Measurements from ENCODE around the gene CREB5. TPM values are rescaled to one million over a fixed set of nuclear protein-coding genes. Genes with fewer than 3 reads are reported as not detected.

CREB5 gene
- total and polyA plus RNA-seq, 2 of the 8 experiments (the other 6 are each of a cell fraction or from before 2014, with no cell fraction given), result 2.4 to 2.7 TPM

GRCh38 chr7:28649811-28650210 lies 237.5 kb downstream of the CREB5 start (continued):
- TF ChIP-seq CHD7 (IDR thresholded peaks at IDR 0.05; ENCODE audit: insufficient replicate concordance, low read length) (no peak), SIX5 (IDR thresholded peaks at IDR 0.05; ENCODE audit: low read depth, low read length) (no peak), TCF12 (IDR thresholded peaks at IDR 0.05; ENCODE audit: low read depth, low read length) (no peak), CBX5 (IDR thresholded peaks at IDR 0.05; ENCODE audit: low read depth, low read length) (no peak), HDAC6 (IDR thresholded peaks at IDR 0.05; ENCODE audit: low read depth, low read length) (no peak), CHD2 (IDR thresholded peaks at IDR 0.05; ENCODE audit: low read length) (no peak), CTBP2 (IDR thresholded peaks at IDR 0.05; ENCODE audit: borderline replicate concordance, insufficient read depth, insufficient read length, low read length) (no peak), ATF2 (IDR thresholded peaks at IDR 0.05; ENCODE audit: low read length) (no peak)
